ENCODE measurements around the gene SSPN.

GRCh38 chr12:26227361-26227745, 32.0 kb downstream of the SSPN start:
- TF ChIP-seq EP300 (IDR thresholded peaks at IDR 0.05; ENCODE audit: borderline replicate concordance) (no peak), RAD21 (IDR thresholded peaks at IDR 0.05; ENCODE audit: low read depth) (no peak), TEAD4 (IDR thresholded peaks at IDR 0.05) (no peak), YY1 (IDR thresholded peaks at IDR 0.05; ENCODE audit: low read depth) (no peak), ZBTB7A (IDR thresholded peaks at IDR 0.05; ENCODE audit: low read depth) (no peak), USF1 (IDR thresholded peaks at IDR 0.05) (no peak)
- TF ChIP-seq, protein P1, sequence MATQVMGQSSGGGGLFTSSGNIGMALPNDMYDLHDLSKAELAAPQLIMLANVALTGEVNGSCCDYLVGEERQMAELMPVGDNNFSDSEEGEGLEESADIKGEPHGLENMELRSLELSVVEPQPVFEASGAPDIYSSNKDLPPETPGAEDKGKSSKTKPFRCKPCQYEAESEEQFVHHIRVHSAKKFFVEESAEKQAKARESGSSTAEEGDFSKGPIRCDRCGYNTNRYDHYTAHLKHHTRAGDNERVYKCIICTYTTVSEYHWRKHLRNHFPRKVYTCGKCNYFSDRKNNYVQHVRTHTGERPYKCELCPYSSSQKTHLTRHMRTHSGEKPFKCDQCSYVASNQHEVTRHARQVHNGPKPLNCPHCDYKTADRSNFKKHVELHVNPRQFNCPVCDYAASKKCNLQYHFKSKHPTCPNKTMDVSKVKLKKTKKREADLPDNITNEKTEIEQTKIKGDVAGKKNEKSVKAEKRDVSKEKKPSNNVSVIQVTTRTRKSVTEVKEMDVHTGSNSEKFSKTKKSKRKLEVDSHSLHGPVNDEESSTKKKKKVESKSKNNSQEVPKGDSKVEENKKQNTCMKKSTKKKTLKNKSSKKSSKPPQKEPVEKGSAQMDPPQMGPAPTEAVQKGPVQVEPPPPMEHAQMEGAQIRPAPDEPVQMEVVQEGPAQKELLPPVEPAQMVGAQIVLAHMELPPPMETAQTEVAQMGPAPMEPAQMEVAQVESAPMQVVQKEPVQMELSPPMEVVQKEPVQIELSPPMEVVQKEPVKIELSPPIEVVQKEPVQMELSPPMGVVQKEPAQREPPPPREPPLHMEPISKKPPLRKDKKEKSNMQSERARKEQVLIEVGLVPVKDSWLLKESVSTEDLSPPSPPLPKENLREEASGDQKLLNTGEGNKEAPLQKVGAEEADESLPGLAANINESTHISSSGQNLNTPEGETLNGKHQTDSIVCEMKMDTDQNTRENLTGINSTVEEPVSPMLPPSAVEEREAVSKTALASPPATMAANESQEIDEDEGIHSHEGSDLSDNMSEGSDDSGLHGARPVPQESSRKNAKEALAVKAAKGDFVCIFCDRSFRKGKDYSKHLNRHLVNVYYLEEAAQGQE (IDR thresholded peaks at IDR 0.05; ENCODE audit: low read depth), result no peak
- TF ChIP-seq, protein P2, sequence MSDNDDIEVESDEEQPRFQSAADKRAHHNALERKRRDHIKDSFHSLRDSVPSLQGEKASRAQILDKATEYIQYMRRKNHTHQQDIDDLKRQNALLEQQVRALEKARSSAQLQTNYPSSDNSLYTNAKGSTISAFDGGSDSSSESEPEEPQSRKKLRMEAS (IDR thresholded peaks at IDR 0.05), result no peak

All from Ishikawa (cell line).